Subcutaneous adipose tissue (tissue), 4 donors: Measurements from ENCODE around the gene ACTR8. TPM values are rescaled to one million over a fixed set of nuclear protein-coding genes. Genes with fewer than 3 reads are reported as not detected.

Experiments
- total RNA-seq, 4 donors: library from RNA; depleted of rRNA; stranded (reverse); fragments of >200 nt; gene quantifications; one replicate each; pipeline ENCODE4 v1.1.0, GENCODE V29; 2016
- TF ChIP-seq, protein P1 (sequence below): fragments of 450-650 bp; IDR thresholded peaks from one replicate; pipeline ENCODE4 v1.5.1; 2016; ENCODE audit warnings: low read depth, mild to moderate bottlenecking, control low read depth, antibody characterized with exemption, moderate library complexity

Gene ACTR8
- total RNA-seq, 4 donors from 2014 or later, result 11.7 to 28.9 (median 25.0) TPM

DNA sequence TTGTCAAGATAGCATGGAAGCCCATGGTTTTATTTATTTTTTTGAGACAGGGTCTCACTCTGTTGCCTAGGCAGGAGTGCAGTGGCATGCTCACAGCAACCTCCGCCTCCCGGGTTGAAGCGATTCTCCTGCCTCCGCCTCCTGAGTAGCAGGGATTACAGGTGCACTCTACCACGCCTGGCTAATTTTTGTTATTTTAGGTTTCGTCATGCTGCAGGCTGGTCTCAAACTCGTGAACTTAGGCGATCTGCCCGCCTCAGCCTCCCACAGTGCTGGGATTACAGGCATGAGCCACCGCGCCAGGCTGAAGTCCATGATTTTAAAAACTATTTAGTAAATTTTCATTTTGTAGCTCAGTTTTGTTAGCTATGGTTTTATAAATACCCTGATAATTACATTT, 2.7 kb upstream of the ACTR8 start:
- TF ChIP-seq, protein P1, sequence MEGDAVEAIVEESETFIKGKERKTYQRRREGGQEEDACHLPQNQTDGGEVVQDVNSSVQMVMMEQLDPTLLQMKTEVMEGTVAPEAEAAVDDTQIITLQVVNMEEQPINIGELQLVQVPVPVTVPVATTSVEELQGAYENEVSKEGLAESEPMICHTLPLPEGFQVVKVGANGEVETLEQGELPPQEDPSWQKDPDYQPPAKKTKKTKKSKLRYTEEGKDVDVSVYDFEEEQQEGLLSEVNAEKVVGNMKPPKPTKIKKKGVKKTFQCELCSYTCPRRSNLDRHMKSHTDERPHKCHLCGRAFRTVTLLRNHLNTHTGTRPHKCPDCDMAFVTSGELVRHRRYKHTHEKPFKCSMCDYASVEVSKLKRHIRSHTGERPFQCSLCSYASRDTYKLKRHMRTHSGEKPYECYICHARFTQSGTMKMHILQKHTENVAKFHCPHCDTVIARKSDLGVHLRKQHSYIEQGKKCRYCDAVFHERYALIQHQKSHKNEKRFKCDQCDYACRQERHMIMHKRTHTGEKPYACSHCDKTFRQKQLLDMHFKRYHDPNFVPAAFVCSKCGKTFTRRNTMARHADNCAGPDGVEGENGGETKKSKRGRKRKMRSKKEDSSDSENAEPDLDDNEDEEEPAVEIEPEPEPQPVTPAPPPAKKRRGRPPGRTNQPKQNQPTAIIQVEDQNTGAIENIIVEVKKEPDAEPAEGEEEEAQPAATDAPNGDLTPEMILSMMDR, result no peak

DNA sequence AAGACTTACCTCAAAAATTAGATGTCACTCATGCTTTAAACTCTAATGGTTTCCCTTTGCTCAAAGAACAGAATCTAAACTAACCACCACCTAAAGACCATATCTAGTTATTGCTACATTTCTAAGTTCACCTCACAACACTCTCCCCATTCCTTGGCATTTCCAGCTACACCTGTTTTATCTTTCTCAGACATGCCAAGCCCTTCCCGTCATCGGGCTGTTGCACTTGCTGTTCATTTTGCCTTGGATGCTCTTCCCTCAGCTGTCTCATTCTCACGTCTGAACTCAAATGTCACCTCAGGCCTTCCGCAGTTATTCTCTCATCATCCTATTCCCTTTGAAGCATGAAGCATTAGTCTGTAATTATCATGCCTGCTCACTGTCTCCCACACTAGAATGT, 1.1 kb upstream of the ACTR8 start:
- TF ChIP-seq, protein P1, result no peak

DNA sequence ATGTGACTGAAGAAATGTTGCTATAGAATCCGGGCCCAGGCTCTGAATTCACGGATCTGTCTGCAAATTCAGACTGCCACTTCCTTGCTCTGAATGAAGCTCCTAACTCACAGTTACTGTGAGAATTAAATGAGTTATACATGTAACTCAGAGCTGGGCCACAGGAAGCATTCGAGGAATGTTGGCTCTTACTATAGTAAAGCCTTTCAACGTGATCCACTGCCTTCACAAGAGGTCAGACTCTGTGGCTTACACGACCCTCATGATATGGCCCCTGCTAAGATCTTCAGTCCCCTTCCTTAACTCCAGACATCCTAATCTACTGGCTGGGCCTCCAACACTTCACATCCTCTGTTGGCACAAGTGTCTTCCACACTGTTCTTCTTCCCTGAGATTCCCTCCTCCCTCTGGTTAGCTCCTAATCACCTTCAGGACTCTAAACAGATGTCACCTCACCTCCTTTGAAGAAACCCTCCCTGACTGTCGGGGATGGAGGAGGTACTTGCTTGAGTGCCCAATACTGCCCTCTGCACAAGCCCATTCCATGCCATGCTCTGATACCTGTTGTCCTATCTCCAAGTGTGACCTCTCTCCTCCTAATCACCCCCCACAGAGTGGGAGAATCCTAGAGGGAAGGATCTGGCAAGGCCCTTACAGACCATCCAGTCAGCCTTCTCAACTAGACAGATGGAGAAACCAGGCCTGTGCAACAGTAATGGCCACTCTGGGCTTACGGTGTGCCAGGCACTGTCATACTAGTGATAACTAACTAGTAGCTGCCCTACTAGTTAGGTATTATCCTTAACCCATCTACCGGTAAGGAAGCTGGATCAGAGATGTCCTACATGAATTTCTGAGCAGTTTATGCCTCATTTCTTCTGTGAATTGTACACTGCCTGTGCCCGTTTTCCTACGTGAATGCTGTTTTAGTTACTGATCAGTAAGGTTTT, 1.3 kb downstream of the ACTR8 start:
- TF ChIP-seq, protein P1, result no peak

DNA sequence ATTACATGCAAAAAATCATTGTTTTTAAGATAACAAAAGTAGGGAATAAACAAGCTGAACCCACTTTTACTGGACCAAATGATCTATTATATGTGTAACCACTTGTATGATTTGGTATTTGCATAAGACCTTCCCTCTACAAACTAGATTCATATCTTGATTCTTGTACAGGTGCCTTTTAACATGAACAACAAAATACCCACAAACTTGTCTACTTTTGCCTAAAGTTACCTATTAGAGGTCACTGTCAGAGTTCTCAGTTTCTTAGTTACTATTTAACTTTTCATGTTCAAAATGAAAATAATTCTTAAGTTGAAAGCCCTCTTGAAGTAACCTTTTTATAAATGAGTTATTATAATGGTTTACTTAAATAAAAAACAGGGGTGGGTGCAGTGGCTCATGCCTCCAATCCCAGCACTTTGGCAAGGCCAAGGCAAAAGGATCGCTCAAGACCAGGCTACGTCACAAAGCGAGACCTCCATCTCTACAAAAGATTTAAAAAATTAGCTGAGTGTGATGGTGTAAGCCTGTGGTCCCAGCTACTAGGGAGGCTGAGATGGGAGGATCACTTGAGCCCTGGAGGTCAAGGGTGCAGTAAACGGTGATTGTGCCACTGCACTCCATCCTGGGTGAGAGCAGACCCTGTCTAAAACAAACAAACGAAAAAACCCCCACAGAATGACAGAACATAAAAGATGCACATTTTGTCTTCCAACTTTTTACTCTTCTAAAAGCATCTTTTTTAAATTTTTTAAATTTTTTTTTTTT, 16.0 kb downstream of the ACTR8 start:
- TF ChIP-seq, protein P1, result no peak

DNA sequence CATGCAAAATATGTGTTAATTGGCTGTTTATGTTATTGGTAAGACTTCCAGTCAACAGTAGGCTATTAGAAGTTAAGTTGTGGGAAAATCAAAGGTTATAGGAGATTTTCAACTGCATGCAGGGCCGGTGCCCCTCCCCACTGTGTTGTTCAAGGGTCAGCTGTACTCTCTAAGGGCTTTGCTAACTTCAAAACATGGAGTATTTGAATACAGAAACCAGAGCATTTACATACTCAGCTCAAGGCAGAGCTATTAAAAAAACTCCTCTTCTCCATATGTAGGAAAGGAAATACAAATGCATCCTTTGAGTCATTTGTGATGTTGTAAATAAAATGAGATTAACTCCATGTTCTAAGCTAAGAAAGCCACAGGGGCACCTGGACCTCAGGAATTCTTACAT, 18.8 kb downstream of the ACTR8 start:
- TF ChIP-seq, protein P1, result no peak

DNA sequence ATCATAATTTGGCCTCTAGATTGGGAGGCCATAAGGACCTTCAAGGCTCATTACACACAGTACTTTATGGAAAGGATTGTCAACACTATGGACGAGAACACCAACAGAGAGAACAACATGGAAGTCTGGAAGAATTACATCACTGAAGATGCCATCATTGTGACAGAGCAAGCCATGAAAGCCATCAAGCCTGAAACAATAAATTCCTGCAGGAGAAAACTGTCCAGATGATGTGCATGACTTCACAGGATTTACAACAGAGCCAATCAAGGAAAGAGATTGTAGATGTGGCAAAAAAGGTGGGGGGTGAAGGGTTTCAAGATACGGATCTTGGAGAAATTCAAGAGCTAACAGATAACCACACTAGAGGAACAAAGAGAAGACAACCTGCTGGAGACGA, 19.7 kb downstream of the ACTR8 start:
- TF ChIP-seq, protein P1, result no peak

DNA sequence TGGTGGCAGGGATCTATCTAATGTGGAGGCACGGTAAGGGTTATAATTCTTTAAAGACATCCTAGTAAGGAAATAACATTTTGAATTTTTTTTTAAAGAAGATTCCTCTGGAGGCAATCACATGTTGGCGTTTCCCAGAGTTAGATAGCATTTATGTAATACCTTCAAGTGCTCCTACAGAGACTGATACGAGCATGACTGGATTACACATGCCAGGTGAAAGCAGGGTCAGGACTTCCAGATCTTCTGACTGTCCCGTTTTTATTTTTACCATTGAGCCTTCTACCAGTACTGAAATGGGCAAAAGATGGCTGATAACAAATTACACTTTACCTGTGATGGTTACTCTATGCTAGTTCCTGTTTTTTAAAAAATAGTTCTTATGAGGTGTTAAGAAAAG, 21.8 kb downstream of the ACTR8 start:
- TF ChIP-seq, protein P1, result no peak
